Keratinocyte (primary cell): Measurements from ENCODE around the gene RABL6. TPM values are rescaled to one million over a fixed set of nuclear protein-coding genes. Genes with fewer than 3 reads are reported as not detected.

Experiments used
- DNase-seq: peaks from one replicate; pipeline ENCODE4 v3.0.0-alpha.2; 2011; ENCODE audit warnings: low read depth, missing footprints, low spot score
- FAIRE-seq: peaks from 2 replicates; lab custom pipeline; 2011; peaks lifted over from hg19 to GRCh38; lab: Jason Lieb, UNC
- H2AFZ ChIP-seq: 2 replicates; pipeline ENCODE4 v1.6.0; 2012; ENCODE audit warnings: low read length, control low read depth, inconsistent platforms; ENCODE audit not compliant: control insufficient read depth
- H3K27ac ChIP-seq: 2 replicates; pipeline ENCODE4 v1.5.1; 2011; ENCODE audit warnings: low read length; ENCODE audit not compliant: control insufficient read depth, insufficient read depth
- H3K27me3 ChIP-seq: 3 replicates; pipeline ENCODE4 v1.6.0; 2011; ENCODE audit warnings: low read length; ENCODE audit not compliant: control insufficient read depth, insufficient read depth; ENCODE audit errors: extremely low read depth
- H3K36me3 ChIP-seq, 2 experiments: 2 replicates in 1 of 2; 3 replicates in 1 of 2; pipeline ENCODE4 v1.5.1; 2011; ENCODE audit warnings: low read length in 2 of 2, mild to moderate bottlenecking in 1 of 2; ENCODE audit not compliant: control insufficient read depth in 2 of 2, insufficient read depth in 2 of 2; ENCODE audit errors: extremely low read depth in 1 of 2
- H3K4me1 ChIP-seq: 3 replicates; pipeline ENCODE4 v1.5.1; 2011; ENCODE audit warnings: low read length; ENCODE audit not compliant: control insufficient read depth, insufficient read depth; ENCODE audit errors: extremely low read depth
- H3K4me2 ChIP-seq: 3 replicates; pipeline ENCODE4 v1.6.0; 2011; ENCODE audit warnings: low read depth, low read length; ENCODE audit not compliant: control insufficient read depth, insufficient read depth; ENCODE audit errors: extremely low read depth
- H3K4me3 ChIP-seq, 3 experiments: fragments of 200-600 bp in 1 of 3; sonication (generic) in 1 of 3; 2 replicates in 2 of 3; 3 replicates in 1 of 3; pipeline ENCODE4 v1.5.1; 2011 to 2016; ENCODE audit warnings: low read length in 3 of 3, mild to moderate bottlenecking in 3 of 3, control low read depth in 2 of 3, inconsistent platforms in 1 of 3, low read depth in 1 of 3, mixed read lengths in 1 of 3, mixed run types in 1 of 3, moderate library complexity in 1 of 3; ENCODE audit not compliant: control insufficient read depth in 2 of 3, insufficient read depth in 2 of 3; ENCODE audit errors: extremely low read depth in 1 of 3
- H3K79me2 ChIP-seq: 2 replicates; pipeline ENCODE4 v1.6.0; 2012; ENCODE audit warnings: low read length; ENCODE audit not compliant: control insufficient read depth, insufficient read depth
- H3K9ac ChIP-seq: 3 replicates; pipeline ENCODE4 v1.6.0; 2011; ENCODE audit warnings: low read length; ENCODE audit not compliant: control insufficient read depth, insufficient read depth; ENCODE audit errors: extremely low read depth
- H3K9me1 ChIP-seq: 3 replicates; pipeline ENCODE4 v1.6.0; 2011; ENCODE audit warnings: low read length; ENCODE audit not compliant: control insufficient read depth, insufficient read depth; ENCODE audit errors: extremely low read depth
- H3K9me3 ChIP-seq: 2 replicates; pipeline ENCODE4 v1.5.1; 2012; ENCODE audit warnings: low read depth, low read length; ENCODE audit not compliant: control insufficient read depth
- H4K20me1 ChIP-seq: 3 replicates; pipeline ENCODE4 v1.6.0; 2011; ENCODE audit warnings: low read length; ENCODE audit not compliant: control insufficient read depth, insufficient read depth; ENCODE audit errors: extremely low read depth
- CTCF ChIP-seq, 3 experiments: IDR thresholded peaks in 1 of 3; conservative IDR thresholded peaks in 1 of 3; optimal IDR thresholded peaks in 1 of 3; 2 replicates in 2 of 3; 3 replicates in 1 of 3; pipeline versions ENCODE3 to v1.5.1; 2011; ENCODE audit warnings: low read length in 3 of 3, mild to moderate bottlenecking in 3 of 3, moderate library complexity in 2 of 3, control low read depth in 1 of 3, inconsistent platforms in 1 of 3; ENCODE audit not compliant: insufficient read depth in 2 of 3; ENCODE audit errors: extremely low read depth in 1 of 3
- EZH2 ChIP-seq: IDR thresholded peaks from one replicate; pipeline ENCODE4 v1.6.1; 2012; ENCODE audit warnings: inconsistent platforms, mild to moderate bottlenecking, low read length, moderate library complexity
- dilution Hi-C: fragments of 300-500 bp; cut with MboI; formaldehyde crosslinking; loops from one replicate; pipeline ENCODE4 v1.7.0; 2020; ENCODE audit warnings: low sequenced_read_pairs; ENCODE audit not compliant: extremely low pct_ligation_motif_present
- polyA plus RNA-seq, 5 experiments: library from polyadenylated mRNA; depleted of rRNA in 3 of 5; stranded (reverse) in 3 of 5; stranded (forward) in 1 of 5; unstranded in 1 of 5; fragments of >200 nt; gene quantifications; 1 replicate in 1 of 5; 2 replicates in 3 of 5; 3 replicates in 1 of 5; pipeline versions ENCODE4 v1.2.1 to v1.2.3, GENCODE V29; 2011 to 2012; ENCODE audit warnings: missing spikeins in 2 of 5, low read depth in 1 of 5, low replicate concordance in 1 of 5

Gene RABL6
- polyA plus RNA-seq, 1 donor (not counting 4 experiments of a cell fraction or from before 2014, with no cell fraction given), result 46.3 TPM

- H3K9ac ChIP-seq, result no peak overlapping the region
- H3K9me1 ChIP-seq, result no peaks in the 10 kb centered on the region
- no peaks in the 10 kb centered on the region for H4K20me1 ChIP-seq
- no peak overlapping the region for H3K4me3 ChIP-seq
- TF ChIP-seq CTCF (optimal IDR thresholded peaks at IDR 0.05 in 1 of 3, IDR thresholded peaks at IDR 0.05 in 1 of 3, conservative IDR thresholded peaks at IDR 0.05 in 1 of 3; ENCODE audit: extremely low read depth in 1 of 3, insufficient read depth in 2 of 3, low read length in 3 of 3) (no peak), EZH2 (no peak)
- no peak overlapping the region for H3K4me2 ChIP-seq
- H3K27ac ChIP-seq, result no peak overlapping the region
- H2AFZ ChIP-seq, result no peak overlapping the region
- H3K9me3 ChIP-seq, result peaks cover 5% of the 10 kb centered on the region
- dilution Hi-C loops, result no loop called here
- no peaks in the 10 kb centered on the region for H3K36me3 ChIP-seq
- no peaks in the 10 kb centered on the region for H3K79me2 ChIP-seq
- H3K4me1 ChIP-seq, result no peaks in the 10 kb centered on the region
- no peak for FAIRE-seq
- peaks cover 17% of the 10 kb centered on the region for H3K27me3 ChIP-seq
- no peak for DNase-seq
Observed at GRCh38 chr9:136774416-136775045, 33.2 kb upstream of the RABL6 start.

GRCh38 chr9:136775191-136775590 is 32.6 kb upstream of the RABL6 start:
- H3K4me2 ChIP-seq, result no peak overlapping the region
- no peak overlapping the region for H3K9ac ChIP-seq
- H2AFZ ChIP-seq, result no peak overlapping the region
- no peak overlapping the region for H3K27ac ChIP-seq
- H3K9me3 ChIP-seq, result peaks cover 5% of the 10 kb centered on the region
- FAIRE-seq (no peak), DNase-seq (no peak)
- no peaks in the 10 kb centered on the region for H3K36me3 ChIP-seq
- H3K4me3 ChIP-seq, result no peak overlapping the region
- H3K9me1 ChIP-seq, result no peaks in the 10 kb centered on the region
- H4K20me1 ChIP-seq, result no peaks in the 10 kb centered on the region
- no peak for TF ChIP-seq CTCF (optimal IDR thresholded peaks at IDR 0.05 in 1 of 3, IDR thresholded peaks at IDR 0.05 in 1 of 3, conservative IDR thresholded peaks at IDR 0.05 in 1 of 3; ENCODE audit: extremely low read depth in 1 of 3, insufficient read depth in 2 of 3, low read length in 3 of 3)
- no peak for TF ChIP-seq EZH2
- H3K4me1 ChIP-seq, result no peaks in the 10 kb centered on the region
- H3K27me3 ChIP-seq, result peaks cover 21% of the 10 kb centered on the region
- dilution Hi-C loops, result no loop called here
- H3K79me2 ChIP-seq, result no peaks in the 10 kb centered on the region
